Chondrocyte (in vitro differentiated cells): Measurements from ENCODE around the gene HNF4A. TPM values are rescaled to one million over a fixed set of nuclear protein-coding genes. Genes with fewer than 3 reads are reported as not detected.

Experiments used
- DNase-seq: peaks from one replicate; pipeline ENCODE4 v3.0.0; 2021; ENCODE audit warnings: mixed read lengths, low spot score
- H3K27ac Mint-ChIP-seq: one replicate; pipeline ENCODE4 v1.8.0; 2021; ENCODE audit warnings: mild to moderate bottlenecking, moderate library complexity, mixed read lengths; ENCODE audit not compliant: unreplicated experiment
- H3K27me3 Mint-ChIP-seq: 2 replicates; pipeline ENCODE4 v1.8.0; 2021; ENCODE audit warnings: low read depth, mixed read lengths
- H3K36me3 Mint-ChIP-seq: 2 replicates; pipeline ENCODE4 v1.8.0; 2021; ENCODE audit warnings: low read depth, mixed read lengths
- H3K4me1 Mint-ChIP-seq: 2 replicates; pipeline ENCODE4 v1.8.0; 2021; ENCODE audit warnings: low read depth, mild to moderate bottlenecking, mixed read lengths
- H3K4me3 Mint-ChIP-seq: one replicate; pipeline ENCODE4 v1.8.0; 2021; ENCODE audit warnings: mild to moderate bottlenecking, moderate library complexity, mixed read lengths; ENCODE audit not compliant: unreplicated experiment
- H3K9me3 Mint-ChIP-seq: 2 replicates; pipeline ENCODE4 v1.8.0; 2021; ENCODE audit warnings: low read depth, mixed read lengths
- CTCF ChIP-seq: fragments of 200-600 bp; sonication (generic); IDR thresholded peaks from 2 replicates; pipeline ENCODE4 v1.5.0; 2021; ENCODE audit warnings: antibody characterized with exemption, mild to moderate bottlenecking, moderate library complexity
- total RNA-seq: library from RNA; stranded (reverse); gene quantifications from 3 replicates; pipeline ENCODE4 v1.2.1, GENCODE V29; 2021

The HNF4A gene
- total RNA-seq, 1 donor from 2014 or later = not detected

DNA sequence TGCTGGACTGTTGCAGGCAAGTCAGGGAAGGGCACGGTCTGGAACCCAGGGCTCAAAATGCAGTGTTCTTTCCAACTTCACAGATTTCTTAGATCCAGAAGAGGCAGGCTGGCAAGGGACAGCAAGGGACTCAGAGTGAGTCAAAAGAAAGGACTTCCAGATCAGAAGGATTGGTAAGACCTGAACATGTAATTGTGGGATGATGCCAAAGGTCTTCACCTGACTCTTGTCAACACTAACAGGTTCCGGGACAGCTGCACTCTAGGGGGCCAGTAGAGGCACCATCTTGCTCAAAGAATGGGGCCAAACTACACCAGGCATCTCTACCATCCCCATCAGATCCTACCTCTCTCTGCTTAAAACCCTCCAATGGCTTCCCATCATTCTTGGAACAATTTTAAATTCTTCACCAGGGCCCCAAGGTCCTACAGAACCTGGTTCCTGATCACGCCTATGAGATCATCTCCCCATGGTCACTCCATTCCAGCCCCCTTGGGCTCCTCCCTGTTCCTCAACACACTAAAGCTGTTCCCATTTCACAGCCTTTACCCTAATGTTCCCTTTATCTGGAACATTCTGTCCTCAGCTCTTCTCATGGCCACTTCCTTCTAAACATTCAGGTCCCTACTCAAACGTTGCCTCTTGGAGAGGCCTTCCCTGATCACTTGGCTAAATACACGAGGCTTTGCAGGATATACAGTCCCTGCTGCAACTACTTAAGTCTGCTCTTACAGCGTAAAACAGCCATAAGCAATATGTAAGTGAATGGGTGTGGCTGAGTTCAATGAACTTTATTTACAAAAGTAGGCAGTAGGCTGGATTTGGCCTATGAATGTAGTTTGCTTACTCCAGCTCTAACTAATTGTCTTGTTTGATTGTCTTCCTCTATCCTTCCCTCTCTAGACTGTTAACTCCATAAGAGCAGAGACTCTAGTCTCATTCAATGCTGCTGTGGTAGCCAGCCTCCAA lies 90.5 kb downstream of the HNF4A start:
- peak; percentile 27 for DNase-seq
- no peaks in the 10 kb centered on the region for H3K36me3 Mint-ChIP-seq
- no peaks in the 10 kb centered on the region for H3K4me1 Mint-ChIP-seq
- H3K9me3 Mint-ChIP-seq = no peaks in the 10 kb centered on the region
- no peak overlapping the region for H3K4me3 Mint-ChIP-seq
- no peak overlapping the region for H3K27ac Mint-ChIP-seq
- H3K27me3 Mint-ChIP-seq = peaks cover 26% of the 10 kb centered on the region
- TF ChIP-seq CTCF = no peak

GRCh38 chr20:44447827-44448419 lies 92.4 kb downstream of the HNF4A start:
- DNase-seq = peak; percentile 12
- TF ChIP-seq CTCF = no peak
- Mint-ChIP-seq H3K4me3 (no peak overlapping the region), H3K27ac (no peak overlapping the region), H3K27me3 (peaks cover 20% of the 10 kb centered on the region), H3K4me1 (no peaks in the 10 kb centered on the region), H3K36me3 (no peaks in the 10 kb centered on the region), H3K9me3 (no peaks in the 10 kb centered on the region)

GRCh38 chr20:44448753-44449546 lies 93.5 kb downstream of the HNF4A start:
- Mint-ChIP-seq H3K27ac (no peak overlapping the region), H3K4me3 (no peak overlapping the region), H3K9me3 (no peaks in the 10 kb centered on the region), H3K4me1 (no peaks in the 10 kb centered on the region), H3K27me3 (peaks cover 17% of the 10 kb centered on the region), H3K36me3 (no peaks in the 10 kb centered on the region)
- DNase-seq = peak; percentile 22
- TF ChIP-seq CTCF = peak; percentile 55

DNA sequence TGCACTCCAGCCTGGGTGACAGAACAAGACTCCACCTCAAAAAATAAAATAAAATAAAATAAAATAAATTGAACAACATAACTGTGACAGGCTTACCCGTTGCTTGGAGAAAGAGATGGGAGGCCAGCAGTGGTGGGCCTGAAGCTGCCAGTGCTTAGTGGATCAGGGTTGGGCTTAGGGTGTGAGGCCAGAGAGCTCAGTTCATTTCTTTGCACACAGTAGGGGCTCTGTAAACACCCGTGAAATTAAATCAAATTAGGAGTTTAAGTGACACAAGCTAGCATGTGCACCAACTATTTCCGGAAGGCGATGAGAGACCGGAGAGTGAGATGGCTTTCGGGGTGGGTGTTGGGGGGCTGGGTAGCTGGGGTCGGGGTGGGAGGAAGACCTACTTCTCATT lies 94.4 kb downstream of the HNF4A start:
- H3K27ac Mint-ChIP-seq = no peak overlapping the region
- peak; percentile 4 for DNase-seq
- no peak overlapping the region for H3K4me3 Mint-ChIP-seq
- peaks cover 16% of the 10 kb centered on the region for H3K27me3 Mint-ChIP-seq
- no peaks in the 10 kb centered on the region for H3K4me1 Mint-ChIP-seq
- no peaks in the 10 kb centered on the region for H3K9me3 Mint-ChIP-seq
- H3K36me3 Mint-ChIP-seq = no peaks in the 10 kb centered on the region
- no peak for TF ChIP-seq CTCF
